H54 (cell line): ENCODE results near the gene RHOJ.
"Not testable (repeated sequence)": the region's sequence is repeated elsewhere in the genome, so short reads cannot be mapped to it uniquely, and the experiment has no call there.

Experiments
- DNase-seq: peaks from one replicate; pipeline ENCODE4 v3.0.0; 2011; ENCODE audit warnings: low spot score, mixed read lengths; ENCODE audit not compliant: insufficient read length
- FAIRE-seq: peaks from 3 replicates; lab custom pipeline; 2011; peaks lifted over from hg19 to GRCh38; lab: Jason Lieb, UNC
- POLR2A ChIP-seq: IDR thresholded peaks from 2 replicates; pipeline ENCODE4 v1.6.1; 2011; ENCODE audit warnings: low read depth, mild to moderate bottlenecking, low read length

The RHOJ gene

GRCh38 chr14:63204407-63205043 lies at the start of gene RHOJ:
Gene RHOJ, plus strand, starts transcription at chr14:63204443. Its CDS starts 427 bp downstream, at chr14:63204870.
- TF ChIP-seq POLR2A: no peak
- DNase-seq: no peak
- FAIRE-seq: no peak

DNA sequence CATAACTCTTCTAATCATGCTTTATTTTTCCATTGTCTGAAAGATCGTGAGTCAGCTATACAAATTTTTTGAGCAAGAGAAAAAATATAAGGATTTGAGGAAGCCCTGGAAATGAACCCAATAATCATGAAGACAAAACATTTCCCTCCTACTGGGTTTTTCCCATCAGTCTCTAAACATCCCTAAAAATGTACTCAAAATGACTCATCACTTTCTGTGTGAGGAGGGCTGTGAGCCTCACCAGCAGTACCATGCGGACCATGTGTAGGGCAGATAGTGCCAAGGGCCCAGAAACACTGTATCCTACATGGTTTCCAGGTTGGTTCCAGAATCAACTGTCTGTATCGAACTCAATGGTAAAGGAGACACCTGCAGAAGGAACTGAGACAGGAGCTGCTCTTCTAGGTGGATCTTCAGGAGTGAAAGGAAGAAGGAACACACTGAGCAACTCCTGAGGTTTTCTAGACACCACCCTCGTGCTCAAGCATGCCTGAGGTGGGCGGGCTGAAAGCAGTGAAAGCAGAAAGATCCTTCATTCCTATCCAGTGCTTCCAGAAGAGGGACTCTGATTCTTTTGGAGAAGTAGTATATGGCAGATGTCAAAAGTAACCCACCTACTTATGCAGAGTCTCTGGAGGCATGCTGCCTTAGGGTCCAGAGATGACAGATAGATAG lies 48.6 kb upstream of the RHOJ start:
- DNase-seq (no peak), FAIRE-seq (no peak)
- TF ChIP-seq POLR2A: no peak

- FAIRE-seq (no peak), DNase-seq (no peak)
- TF ChIP-seq POLR2A: no peak
Observed at GRCh38 chr14:63157195-63157594, 47.0 kb upstream of the RHOJ start.

DNA sequence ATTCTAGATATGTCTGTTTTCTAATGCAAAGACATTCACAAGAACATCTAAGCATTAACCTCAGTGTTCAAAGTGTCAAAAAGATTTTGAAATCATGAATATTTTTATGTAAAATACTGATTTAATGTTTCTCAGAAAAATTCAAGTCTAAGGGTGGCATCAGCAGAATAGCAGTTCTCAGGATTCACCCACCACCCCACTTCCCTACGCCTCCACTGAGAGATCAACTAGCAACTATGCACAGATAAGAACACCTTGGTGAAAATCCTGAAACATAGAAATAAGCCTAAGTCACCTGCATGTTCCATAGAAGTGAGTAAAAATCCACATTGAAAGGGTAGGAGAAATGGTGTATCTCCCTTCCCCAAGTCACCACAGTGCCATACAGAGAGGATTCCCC lies 40.9 kb upstream of the RHOJ start:
- DNase-seq (no peak), FAIRE-seq (no peak)
- no peak for TF ChIP-seq POLR2A

DNA sequence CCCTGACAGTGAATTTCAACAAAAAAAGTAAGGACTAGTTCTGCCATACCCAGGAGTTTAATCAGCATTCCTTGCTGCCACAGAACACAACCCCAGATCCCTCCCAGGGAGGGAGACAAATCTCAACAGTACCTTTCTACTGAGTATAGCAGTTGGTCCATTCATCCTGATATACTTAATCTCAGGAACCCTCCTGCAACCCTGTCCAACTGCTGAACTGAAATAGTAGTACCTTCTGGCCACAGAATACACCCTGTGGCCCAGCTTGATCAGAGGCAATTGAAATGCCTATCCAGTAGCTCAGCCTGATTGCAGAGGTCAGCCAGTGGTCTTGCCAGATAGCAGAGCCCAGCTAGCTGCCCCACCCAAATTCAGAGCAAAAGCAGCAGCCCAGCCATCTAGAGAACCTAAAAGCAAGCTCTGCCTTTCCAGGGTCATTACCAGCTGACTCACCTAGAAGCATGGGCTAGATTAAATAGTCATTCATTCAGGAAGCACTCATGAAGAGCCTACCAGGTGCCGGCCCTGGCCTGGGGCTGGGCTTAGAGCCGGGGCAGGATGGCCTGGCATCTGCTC lies 40.0 kb upstream of the RHOJ start:
- FAIRE-seq (no peak), DNase-seq (no peak)
- no peak for TF ChIP-seq POLR2A

DNA sequence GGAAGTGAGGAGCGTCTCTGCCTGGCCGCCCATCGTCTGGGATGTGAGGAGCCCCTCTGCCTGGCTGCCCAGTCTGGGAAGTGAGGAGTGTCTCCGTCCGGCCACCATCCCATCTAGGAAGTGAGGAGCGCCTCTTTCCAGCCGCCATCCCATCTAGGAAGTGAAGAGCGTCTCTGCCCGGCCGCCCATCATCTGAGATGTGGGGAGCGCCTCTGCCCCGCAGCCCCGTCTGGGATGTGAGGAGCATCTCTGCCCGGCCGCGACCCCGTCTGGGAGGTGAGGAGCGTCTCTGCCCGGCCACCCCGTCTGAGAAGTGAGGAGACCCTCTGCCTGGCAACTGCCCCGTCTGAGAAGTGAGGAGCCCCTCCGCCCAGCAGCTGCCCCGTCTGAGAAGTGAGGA lies 39.0 kb upstream of the RHOJ start:
- not testable (repeated sequence) for FAIRE-seq, DNase-seq

- DNase-seq: no peak
- FAIRE-seq: no peak
- no peak for TF ChIP-seq POLR2A
Observed at GRCh38 chr14:63167044-63167443, 37.2 kb upstream of the RHOJ start.

DNA sequence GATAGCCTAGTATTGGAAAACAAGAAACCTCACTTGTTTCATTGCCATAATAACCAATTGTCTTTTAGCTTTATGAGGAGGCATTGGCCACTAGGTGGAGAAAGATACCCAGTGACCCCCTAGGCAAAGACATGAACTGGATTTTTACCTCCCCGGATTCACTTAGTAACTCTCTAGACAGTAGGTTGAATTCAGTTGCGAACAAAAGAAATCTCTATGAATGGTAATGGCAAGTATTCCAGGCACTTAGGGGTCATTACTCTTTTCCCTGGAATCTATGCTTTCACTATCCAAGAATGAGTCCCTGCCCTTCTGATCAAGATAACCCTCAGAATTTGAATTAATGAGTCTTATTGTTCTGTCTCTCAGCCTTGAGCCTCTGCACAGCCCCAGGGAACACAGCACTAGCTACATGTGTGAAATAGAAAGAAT lies 29.5 kb upstream of the RHOJ start:
- FAIRE-seq (no peak), DNase-seq (no peak)
- TF ChIP-seq POLR2A: no peak

DNA sequence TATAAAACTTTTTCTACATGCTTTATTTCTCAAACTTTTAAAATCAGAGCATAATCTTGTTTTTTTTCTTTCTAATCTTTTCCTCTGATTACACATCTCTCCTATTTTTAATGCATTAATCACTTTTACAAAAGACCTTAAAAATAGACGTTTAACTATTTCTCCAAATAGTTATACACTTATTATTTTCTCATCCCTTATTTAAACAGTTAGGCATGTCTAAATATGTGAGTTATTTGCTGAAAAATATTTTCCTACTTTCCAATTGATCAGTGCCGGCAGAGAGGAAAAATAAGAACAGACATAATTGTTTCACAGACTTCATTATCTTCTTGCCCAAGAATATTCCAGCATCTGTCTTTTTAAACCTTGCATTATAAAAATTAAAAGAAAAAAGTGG lies 28.7 kb upstream of the RHOJ start:
- TF ChIP-seq POLR2A: no peak
- FAIRE-seq (no peak), DNase-seq (no peak)

DNA sequence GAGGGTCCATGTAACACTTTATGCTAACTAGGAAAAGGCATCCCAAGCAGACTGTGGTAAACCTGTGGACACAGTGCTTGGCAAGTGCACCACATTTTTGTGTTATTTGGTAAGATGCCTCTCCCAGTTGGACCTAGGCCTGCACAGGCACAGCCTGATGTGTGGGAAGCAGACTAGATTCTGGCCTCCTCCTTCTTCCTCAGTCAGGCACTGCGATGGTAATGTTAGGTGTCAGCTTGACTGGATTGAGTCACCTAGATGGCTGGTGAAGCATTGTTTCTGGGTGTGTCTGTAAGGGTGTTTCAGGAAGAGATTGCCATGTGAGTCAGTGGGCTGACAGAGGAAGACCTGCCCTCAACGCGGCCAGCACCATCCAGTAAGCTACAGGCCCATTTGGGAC lies 25.3 kb upstream of the RHOJ start:
- no peak for FAIRE-seq

GRCh38 chr14:63179383-63179782 lies 24.9 kb upstream of the RHOJ start:
- FAIRE-seq: no peak
- DNase-seq: no peak
- TF ChIP-seq POLR2A: no peak

More for the DNA sequence above, 25.3 kb upstream of the RHOJ start:
- DNase-seq: no peak
- no peak for TF ChIP-seq POLR2A

DNA sequence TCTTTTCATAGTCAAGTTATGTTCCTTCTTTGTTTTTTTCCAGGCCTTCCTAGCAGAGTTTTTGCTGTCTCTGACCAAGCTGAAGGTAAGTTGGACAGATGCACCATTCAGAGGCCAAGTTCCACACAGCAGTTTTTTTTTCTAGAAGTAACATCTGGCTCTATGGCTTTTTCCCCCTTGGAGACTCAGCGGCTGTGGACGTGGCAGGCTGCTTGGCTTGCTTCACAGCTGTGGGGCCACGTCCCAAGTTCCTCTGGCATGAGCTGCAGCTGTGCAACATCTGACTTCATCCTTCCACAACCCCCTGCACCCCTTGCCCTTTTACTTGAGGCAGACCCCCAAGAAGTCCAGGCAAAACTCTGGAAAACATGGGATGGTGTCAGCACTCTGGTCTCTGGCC lies 24.2 kb upstream of the RHOJ start:
- DNase-seq (no peak), FAIRE-seq (no peak)
- no peak for TF ChIP-seq POLR2A

- FAIRE-seq: no peak
- DNase-seq: no peak
Observed at GRCh38 chr14:63182968-63183367, 21.3 kb upstream of the RHOJ start.

DNA sequence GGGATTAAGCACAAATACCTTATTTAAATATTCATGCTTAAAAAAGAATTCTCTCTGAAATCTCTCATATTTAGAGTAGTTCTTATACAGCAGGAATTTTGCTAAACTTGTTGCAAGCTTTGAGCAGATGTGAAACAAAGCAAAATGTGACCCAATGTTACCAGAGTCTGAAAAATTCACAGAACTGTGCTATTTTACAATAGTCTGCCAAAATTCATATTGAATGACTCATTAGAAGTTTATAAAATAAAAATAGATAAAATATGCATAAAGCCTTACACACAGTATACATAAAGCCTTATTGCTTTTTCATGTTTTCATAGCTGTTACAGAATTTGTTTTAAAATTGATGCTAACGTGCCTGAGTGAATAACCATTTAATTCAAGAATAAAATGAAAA lies 17.8 kb upstream of the RHOJ start:
- FAIRE-seq (no peak), DNase-seq (no peak)
- TF ChIP-seq POLR2A: no peak

More at GRCh38 chr14:63182968-63183367, 21.3 kb upstream of the RHOJ start:
- no peak for TF ChIP-seq POLR2A

- no peak for TF ChIP-seq POLR2A
- DNase-seq: no peak
- FAIRE-seq: no peak
Observed at GRCh38 chr14:63191211-63191610, 13.0 kb upstream of the RHOJ start.

DNA sequence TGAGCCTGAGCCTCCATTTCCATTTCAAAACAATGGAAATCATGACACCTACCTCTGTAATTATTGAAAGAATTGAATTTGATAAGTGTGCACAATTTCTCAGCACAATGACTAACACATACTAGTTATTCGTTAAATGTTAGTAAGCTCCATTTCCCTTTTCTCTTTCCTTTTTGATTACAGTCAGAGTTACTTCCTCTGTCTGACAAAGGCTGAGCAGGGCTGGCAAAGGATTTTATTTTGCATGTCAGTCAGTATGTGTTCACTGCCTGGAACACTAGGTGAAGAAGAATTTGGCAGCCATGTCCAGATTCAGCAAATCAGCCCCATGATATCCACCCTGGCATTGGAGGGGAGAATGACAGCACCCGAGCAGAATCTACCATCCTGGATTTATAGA lies 12.2 kb upstream of the RHOJ start:
- no peak for FAIRE-seq

More for the DNA sequence above, 12.2 kb upstream of the RHOJ start:
- no peak for TF ChIP-seq POLR2A
- no peak for DNase-seq
